ENCODE data around the gene TSPAN15.

- TF ChIP-seq HDGF (IDR thresholded peaks at IDR 0.05; ENCODE audit: borderline replicate concordance) (no peak), ELF4 (IDR thresholded peaks at IDR 0.05) (no peak), FOXM1 (IDR thresholded peaks at IDR 0.05; ENCODE audit: borderline replicate concordance) (no peak), ZNF384 (IDR thresholded peaks at IDR 0.05) (no peak), SP1 (IDR thresholded peaks at IDR 0.05) (no peak), BHLHE40 (IDR thresholded peaks at IDR 0.05; ENCODE audit: borderline replicate concordance) (no peak), FOXA1 (IDR thresholded peaks at IDR 0.05) (no peak), SUZ12 (IDR thresholded peaks at IDR 0.05) (no peak), LEF1 (IDR thresholded peaks at IDR 0.05; ENCODE audit: borderline replicate concordance) (no peak), CTBP1 (IDR thresholded peaks at IDR 0.05; ENCODE audit: borderline replicate concordance) (no peak), FOXK2 (IDR thresholded peaks at IDR 0.05) (no peak), NFRKB (IDR thresholded peaks at IDR 0.05) (no peak), TARDBP (IDR thresholded peaks at IDR 0.05) (no peak), PKNOX1 (IDR thresholded peaks at IDR 0.05) (no peak)
These were observed 30.0 kb downstream of the TSPAN15 start for GRCh38 chr10:69481305-69481704.

All from HEK293T (cell line).